ENCODE data around the gene APPL1.

Gene APPL1

DNA sequence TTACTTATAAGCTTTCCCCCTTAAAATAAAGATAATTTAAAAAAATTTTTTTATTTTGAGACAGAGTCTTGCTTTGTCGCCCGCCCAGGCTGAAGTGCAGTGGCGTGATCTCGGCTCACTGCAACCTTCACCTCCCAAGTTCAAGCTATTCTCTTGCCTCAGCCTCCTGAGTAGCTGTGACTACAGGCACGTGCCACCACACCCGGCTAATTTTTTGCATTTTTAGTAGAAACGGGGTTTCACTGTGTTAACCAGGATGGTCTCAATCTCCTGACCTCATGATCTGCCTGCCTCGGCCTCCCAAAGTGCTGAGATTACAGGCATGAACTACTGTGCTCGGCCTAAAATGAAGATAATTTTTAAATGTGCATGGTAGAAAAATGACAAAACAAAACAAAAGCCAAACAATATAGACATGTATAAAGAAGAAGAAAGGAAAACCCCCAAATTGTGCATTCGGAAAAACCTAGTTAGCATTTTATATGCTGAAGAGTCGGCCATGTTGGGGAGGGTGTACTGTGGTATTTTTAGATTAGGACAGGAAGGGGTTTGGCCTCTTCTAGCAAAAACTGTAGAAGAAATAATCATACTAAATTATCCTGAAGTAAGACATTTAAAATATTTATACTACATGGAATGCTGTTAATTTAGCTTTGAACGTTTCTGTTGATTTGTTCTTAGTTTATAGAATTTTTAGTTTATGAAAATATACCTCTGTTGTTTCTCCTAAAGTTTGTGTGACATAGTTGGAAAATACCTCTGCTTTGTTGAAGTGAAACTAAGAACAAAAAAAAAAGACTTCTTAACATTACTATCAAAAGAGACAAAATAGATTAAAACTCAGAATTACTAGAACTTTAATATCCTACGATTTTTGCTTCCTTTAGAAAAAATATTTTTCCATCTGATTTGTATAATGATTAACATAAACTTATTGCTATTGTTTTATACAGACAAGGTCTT lies 7.4 kb downstream of the APPL1 start:
- TF ChIP-seq TAF1 (IDR thresholded peaks at IDR 0.05; ENCODE audit: borderline replicate concordance, insufficient read depth, low read length) (no peak), FOXP2 (optimal IDR thresholded peaks at IDR 0.05; ENCODE audit: borderline replicate concordance, extremely low read depth, extremely low read length, insufficient read depth) (no peak), POLR2AphosphoS5 (IDR thresholded peaks at IDR 0.05; ENCODE audit: low read depth, low read length) (no peak), SIN3A (IDR thresholded peaks at IDR 0.05; ENCODE audit: borderline replicate concordance, insufficient read depth, low read length) (no peak)
- TF ChIP-seq, protein P1, sequence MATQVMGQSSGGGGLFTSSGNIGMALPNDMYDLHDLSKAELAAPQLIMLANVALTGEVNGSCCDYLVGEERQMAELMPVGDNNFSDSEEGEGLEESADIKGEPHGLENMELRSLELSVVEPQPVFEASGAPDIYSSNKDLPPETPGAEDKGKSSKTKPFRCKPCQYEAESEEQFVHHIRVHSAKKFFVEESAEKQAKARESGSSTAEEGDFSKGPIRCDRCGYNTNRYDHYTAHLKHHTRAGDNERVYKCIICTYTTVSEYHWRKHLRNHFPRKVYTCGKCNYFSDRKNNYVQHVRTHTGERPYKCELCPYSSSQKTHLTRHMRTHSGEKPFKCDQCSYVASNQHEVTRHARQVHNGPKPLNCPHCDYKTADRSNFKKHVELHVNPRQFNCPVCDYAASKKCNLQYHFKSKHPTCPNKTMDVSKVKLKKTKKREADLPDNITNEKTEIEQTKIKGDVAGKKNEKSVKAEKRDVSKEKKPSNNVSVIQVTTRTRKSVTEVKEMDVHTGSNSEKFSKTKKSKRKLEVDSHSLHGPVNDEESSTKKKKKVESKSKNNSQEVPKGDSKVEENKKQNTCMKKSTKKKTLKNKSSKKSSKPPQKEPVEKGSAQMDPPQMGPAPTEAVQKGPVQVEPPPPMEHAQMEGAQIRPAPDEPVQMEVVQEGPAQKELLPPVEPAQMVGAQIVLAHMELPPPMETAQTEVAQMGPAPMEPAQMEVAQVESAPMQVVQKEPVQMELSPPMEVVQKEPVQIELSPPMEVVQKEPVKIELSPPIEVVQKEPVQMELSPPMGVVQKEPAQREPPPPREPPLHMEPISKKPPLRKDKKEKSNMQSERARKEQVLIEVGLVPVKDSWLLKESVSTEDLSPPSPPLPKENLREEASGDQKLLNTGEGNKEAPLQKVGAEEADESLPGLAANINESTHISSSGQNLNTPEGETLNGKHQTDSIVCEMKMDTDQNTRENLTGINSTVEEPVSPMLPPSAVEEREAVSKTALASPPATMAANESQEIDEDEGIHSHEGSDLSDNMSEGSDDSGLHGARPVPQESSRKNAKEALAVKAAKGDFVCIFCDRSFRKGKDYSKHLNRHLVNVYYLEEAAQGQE (IDR thresholded peaks at IDR 0.05; ENCODE audit: insufficient read depth in 1 of 2, low read depth in 2 of 2, low read length in 2 of 2) = no peak

DNA sequence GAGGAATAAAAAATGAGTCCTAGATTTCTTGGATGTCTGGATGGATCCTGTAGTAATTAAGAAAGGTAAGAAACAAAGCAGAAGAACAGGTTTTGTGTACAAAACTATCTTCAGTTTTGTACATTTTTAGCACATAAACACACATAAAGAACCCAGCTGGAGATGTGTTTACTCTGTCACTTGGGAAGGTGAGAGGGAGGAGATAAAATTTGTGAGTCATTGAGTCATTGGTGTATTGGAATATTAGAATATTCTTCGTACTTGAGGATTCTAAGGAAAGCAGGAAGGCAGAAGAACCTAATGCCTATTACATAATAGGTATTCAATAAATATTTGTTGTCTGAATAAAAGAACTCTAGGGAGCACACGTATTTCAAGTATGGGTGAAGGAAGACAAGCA lies 17.4 kb downstream of the APPL1 start:
- TF ChIP-seq TAF1 (IDR thresholded peaks at IDR 0.05; ENCODE audit: borderline replicate concordance, insufficient read depth, low read length) = no peak
- no peak for TF ChIP-seq FOXP2 (optimal IDR thresholded peaks at IDR 0.05; ENCODE audit: borderline replicate concordance, extremely low read depth, extremely low read length, insufficient read depth)
- TF ChIP-seq, protein P1 (IDR thresholded peaks at IDR 0.05; ENCODE audit: insufficient read depth in 1 of 2, low read depth in 2 of 2, low read length in 2 of 2) = no peak
- TF ChIP-seq POLR2AphosphoS5 (IDR thresholded peaks at IDR 0.05; ENCODE audit: low read depth, low read length) = no peak
- TF ChIP-seq SIN3A (IDR thresholded peaks at IDR 0.05; ENCODE audit: borderline replicate concordance, insufficient read depth, low read length) = no peak

- TF ChIP-seq TAF1 (IDR thresholded peaks at IDR 0.05; ENCODE audit: borderline replicate concordance, insufficient read depth, low read length) (no peak), SIN3A (IDR thresholded peaks at IDR 0.05; ENCODE audit: borderline replicate concordance, insufficient read depth, low read length) (no peak)
These were observed 24.9 kb downstream of the APPL1 start for GRCh38 chr3:57252404-57252803.

- TF ChIP-seq SIN3A (IDR thresholded peaks at IDR 0.05; ENCODE audit: borderline replicate concordance, insufficient read depth, low read length) (no peak), TAF1 (IDR thresholded peaks at IDR 0.05; ENCODE audit: borderline replicate concordance, insufficient read depth, low read length) (no peak), POLR2AphosphoS5 (IDR thresholded peaks at IDR 0.05; ENCODE audit: low read depth, low read length) (no peak), FOXP2 (optimal IDR thresholded peaks at IDR 0.05; ENCODE audit: borderline replicate concordance, extremely low read depth, extremely low read length, insufficient read depth) (no peak)
- TF ChIP-seq, protein P1 (IDR thresholded peaks at IDR 0.05; ENCODE audit: insufficient read depth in 1 of 2, low read depth in 2 of 2, low read length in 2 of 2) = no peak
These were observed 29.3 kb downstream of the APPL1 start for GRCh38 chr3:57256844-57257243.

DNA sequence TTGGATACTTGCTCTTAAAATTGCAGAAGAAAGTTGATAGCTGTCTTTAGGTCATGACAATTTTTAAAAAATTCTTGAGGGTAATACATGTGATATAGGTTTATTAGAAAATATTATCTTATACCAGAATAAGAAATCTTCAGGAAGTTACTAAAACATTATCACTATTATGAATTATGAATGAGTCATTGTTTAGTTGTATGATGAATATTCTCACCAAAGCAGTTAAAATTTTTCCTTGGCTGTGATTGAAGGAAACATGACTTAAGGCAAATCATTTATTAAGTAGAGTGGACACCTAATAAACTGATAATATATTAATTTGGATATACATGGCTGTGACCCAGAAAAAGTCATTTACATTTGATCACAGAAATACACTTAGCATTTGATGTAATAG lies 30.1 kb downstream of the APPL1 start:
- TF ChIP-seq, protein P1 (IDR thresholded peaks at IDR 0.05; ENCODE audit: insufficient read depth in 1 of 2, low read depth in 2 of 2, low read length in 2 of 2) = no peak
- TF ChIP-seq FOXP2 (optimal IDR thresholded peaks at IDR 0.05; ENCODE audit: borderline replicate concordance, extremely low read depth, extremely low read length, insufficient read depth) (no peak), SIN3A (IDR thresholded peaks at IDR 0.05; ENCODE audit: borderline replicate concordance, insufficient read depth, low read length) (no peak), POLR2AphosphoS5 (IDR thresholded peaks at IDR 0.05; ENCODE audit: low read depth, low read length) (no peak), TAF1 (IDR thresholded peaks at IDR 0.05; ENCODE audit: borderline replicate concordance, insufficient read depth, low read length) (no peak)
